HL-60 (cell line): ENCODE results near the gene NBPF6.
"Not testable (repeated sequence)": the region's sequence is repeated elsewhere in the genome, so short reads cannot be mapped to it uniquely, and the experiment has no call there.

ENCODE experiments used
- CTCF ChIP-seq: IDR thresholded peaks from one replicate; pipeline ENCODE4 v1.5.1; 2011; ENCODE audit warnings: low read length, control low read depth, inconsistent platforms; ENCODE audit not compliant: insufficient read depth
- POLR2AphosphoS5 ChIP-seq: IDR thresholded peaks from 2 replicates; pipeline ENCODE4 v1.6.1; 2012; ENCODE audit warnings: low read depth

DNA sequence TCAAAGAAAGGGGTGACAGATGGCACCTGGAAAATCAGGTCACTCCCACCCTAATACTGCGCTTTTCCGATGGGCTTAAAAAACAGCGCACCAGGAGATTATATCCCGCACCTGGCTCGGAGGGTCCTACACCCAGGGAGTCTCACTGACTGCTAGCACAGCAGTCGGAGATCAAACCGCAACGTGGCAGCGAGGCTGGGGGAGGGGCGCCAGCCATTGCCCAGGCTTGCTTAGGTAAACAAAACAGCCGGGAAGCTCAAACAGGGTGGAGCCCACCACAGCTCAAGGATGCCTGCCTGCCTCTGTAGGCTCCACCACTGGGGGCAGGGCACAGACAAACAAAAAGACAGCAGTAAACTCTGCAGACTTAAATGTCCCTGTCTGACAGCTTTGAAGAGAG is 36.6 kb downstream of the NBPF6 start:
- TF ChIP-seq CTCF, POLR2AphosphoS5: not testable (repeated sequence)
